T-helper 1 cell (primary cell): ENCODE data around the gene GPC6.
"Not testable (repeated sequence)": the region's sequence is repeated elsewhere in the genome, so short reads cannot be mapped to it uniquely, and the experiment has no call there.

ENCODE experiments used
- DNase-seq, 5 donors: peaks; one replicate each; pipeline ENCODE4 v3.0.0-alpha.2; 2012 to 2020
- total RNA-seq, 4 donors: gene quantifications; one replicate each; lab custom pipeline; 2026; lab: John Stamatoyannopoulos, UW

GPC6 gene
- 0 to 0.30 (median 0) reads per million in 4 donors for total RNA-seq

DNA sequence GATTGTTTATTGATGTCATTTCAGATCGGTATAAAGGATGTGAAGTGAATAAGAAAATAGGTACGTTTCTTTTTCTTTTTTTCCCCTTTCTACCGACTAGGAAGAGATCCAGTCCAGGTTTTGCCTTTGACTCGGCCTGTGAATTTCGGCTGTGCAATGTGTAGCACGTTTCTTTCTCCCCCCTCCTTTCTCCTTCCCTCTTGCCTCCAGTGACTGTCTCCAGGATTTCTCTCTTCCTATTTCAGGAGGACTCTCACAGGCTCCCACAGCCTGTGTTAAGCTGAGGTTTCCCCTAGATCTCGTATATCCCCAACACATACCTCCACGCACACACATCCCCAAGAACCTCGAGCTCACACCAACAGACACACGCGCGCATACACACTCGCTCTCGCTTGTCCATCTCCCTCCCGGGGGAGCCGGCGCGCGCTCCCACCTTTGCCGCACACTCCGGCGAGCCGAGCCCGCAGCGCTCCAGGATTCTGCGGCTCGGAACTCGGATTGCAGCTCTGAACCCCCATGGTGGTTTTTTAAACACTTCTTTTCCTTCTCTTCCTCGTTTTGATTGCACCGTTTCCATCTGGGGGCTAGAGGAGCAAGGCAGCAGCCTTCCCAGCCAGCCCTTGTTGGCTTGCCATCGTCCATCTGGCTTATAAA, at the start of gene GPC6:
Gene GPC6 (plus strand): TSS at position 185 of the 657 bp plus-strand sequence.
- no peak for DNase-seq

DNA sequence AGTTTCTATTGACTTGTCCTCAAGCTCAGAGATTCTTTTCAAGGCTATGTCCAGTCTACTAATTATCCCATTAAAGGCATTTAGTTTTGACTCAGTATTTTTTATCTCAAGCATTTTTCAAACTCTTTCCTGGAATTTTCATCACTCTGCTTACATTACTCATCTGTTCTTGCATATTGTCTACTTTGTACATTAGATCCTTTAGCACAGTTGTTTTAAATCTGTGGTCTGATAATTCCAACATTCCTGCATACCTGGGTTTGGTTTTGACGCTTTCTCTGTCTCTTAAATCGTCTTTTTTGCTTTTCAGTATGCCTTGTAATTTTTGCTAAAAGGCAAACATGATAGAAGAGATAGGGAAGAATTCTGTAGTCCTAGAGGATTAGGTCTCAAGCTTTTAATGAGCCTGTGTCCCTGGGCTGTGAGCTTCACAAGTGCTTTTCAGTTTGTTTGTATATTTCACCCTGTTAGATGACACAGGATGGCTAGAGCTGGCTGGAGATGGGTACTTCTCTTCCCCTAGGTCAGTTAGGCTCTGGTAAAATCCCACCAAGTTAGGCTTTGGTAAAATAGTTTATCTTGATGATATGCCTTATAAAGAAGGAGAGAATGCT, 46.1 kb upstream of the GPC6 start:
- no peak for DNase-seq

DNA sequence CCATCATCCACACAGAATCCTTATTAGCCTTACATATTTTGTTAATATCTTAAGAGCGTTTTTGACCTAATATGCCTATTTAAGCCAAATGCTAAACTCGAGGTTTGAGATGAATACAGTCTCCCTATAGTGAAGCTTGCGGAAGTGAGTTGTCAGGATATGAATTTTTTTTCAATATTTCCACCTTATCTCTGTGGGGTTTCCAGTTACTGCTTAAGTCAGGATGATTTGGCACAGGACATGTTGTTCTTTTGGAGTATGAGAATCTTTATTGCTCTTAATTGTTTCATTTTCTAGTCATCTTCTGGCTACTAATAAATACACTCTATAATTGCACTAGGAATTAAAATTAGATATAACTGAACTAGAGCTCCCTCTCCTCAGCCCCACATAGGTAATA, 44.2 kb upstream of the GPC6 start:
- DNase-seq, result no peak

DNA sequence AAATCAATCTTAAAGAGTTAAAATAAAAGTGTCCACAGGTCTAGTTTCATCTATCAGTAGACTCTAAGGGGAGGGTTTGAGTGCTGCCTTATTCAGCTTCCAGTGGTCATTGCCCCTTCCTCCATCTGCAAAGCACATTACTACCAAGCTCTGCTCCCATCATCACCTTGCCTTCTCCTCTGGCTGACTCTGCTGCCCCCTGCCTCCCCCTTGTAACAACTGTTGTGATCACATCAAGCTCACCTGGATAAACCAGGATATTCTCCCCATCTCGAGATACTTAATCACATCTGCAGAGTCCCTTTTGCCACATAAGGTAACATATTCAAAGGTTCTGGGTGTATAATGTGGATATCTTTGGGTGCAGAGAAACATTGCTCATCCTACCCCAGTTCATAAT, 43.3 kb upstream of the GPC6 start:
- DNase-seq, result no peak

DNA sequence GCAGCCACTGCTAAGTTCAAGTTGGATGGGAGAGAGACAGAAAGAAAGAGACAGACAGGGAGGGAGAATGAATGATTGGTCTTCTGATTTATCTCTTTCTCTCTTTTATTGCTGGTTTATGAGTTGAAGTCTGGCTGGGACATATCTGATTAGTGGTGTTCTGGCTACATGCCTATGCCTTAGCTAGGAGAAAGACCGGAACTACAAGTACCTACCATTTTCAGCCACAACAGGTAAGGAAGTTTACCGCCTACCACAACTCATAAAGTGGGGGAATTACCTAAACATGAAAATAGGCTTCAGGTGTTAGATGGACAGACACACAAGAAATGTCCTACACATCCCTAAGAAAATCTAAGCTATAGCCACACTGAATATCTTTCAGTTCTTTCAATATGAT, 36.6 kb upstream of the GPC6 start:
- DNase-seq, result no peak

DNA sequence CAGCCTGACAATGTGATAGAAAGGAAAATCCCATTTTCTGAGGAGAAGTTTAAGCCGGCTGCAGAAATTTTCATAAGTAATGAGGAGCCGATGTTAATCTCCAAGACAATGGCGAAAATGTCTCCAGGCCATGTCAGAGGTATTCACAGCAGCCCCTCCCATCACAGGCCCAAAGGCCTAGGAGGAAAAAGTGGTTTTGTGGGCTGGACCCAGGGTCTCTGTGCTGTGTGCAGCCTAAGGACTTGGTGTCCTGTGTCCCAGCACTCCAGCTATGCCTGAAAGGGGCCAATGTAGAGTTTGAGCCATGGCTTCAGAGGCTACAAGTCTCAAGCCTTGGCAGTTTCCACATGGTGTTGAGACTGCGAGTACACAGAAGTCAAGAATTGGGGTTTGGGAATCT, 32.9 kb upstream of the GPC6 start:
- no peak for DNase-seq

DNA sequence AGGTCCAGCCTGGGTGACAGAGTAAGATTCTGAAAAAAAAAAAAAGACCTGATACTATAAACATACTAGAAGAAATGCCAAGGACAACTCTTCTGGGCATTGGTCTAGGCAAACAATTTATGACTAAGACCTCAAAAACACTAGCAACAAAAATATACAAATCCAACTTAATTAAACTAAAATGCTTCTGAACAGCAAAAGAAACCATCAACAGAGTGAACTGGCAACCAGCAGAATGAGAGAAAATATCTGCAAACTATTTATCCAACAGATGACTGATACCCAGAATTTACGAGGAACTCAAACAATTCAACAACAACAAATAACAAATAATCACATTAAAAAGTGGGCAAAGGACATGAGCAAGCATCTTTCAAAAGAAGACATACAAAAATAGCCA, 26.8 kb upstream of the GPC6 start:
- DNase-seq, result no peak

DNA sequence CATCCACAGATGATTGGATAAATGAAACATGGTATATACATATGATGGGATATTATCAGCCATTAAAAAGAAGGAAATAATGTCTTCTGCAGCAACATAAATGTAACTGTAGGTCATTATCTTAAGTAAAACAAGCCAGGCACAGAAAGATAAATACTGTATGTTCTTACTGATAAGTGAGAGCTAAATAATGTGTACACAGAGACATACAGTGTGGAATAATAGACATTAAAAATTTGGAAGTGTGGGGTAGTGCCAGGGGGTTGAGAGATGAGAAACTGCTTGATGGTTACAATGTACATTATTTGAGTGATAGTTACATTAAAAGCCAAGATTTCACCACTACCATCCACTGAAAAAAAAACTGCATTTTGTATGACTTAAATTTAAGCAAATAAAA, 26.0 kb upstream of the GPC6 start:
- DNase-seq, result no peak

DNA sequence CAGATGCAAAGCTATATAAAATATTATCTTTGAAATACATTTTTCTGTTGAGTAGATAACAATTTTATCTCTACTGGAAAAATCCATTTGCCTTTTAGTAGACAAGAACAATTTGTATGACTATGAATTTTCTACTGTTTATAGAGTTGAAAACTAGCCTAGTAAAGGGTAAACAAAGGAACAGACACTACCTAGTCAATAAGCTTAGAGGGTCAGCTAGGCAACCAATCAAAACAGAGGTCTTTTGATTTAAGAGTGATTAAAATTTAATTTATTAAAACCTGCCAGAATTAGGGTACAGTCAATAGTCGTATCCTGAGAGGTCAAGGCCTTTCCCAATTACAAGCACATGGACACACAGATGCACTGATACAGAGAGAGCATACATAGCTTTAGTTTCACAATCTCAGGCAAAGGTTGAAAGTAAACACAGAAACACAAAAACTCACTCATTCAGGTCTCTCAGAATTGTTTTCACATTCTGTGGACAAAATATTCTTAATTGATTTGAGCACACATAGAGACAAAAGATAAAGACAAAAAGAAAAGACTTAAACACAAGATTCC, 24.5 kb upstream of the GPC6 start:
- DNase-seq, result no peak

DNA sequence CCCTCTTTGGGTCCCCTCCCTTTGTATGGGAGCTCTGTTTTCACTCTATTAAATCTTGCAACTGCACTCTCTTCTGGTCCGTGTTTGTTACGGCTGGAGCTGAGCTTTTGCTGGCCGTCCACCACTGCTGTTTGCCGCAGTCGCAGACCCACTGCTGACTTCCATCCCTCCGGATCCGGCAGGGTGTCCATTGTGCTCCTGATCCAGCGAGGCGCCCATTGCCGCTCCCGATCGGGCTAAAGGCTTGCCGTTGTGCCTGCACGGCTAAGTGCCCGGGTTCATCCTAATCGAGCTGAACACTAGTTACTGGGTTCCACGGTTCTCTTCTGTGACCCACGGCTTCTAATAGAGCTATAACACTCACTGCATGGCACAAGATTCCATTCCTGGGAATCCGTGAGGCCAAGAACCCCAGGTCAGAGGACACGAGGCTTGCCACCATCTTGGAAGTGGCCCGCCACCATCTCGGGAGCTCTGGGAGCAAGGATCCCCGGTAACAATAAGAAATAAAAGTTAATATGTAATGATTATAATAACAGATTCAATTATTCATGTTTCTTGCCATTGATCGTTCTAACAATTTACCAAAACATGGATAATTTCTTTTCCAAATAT, 19.7 kb upstream of the GPC6 start:
- DNase-seq, result not testable (repeated sequence)

DNA sequence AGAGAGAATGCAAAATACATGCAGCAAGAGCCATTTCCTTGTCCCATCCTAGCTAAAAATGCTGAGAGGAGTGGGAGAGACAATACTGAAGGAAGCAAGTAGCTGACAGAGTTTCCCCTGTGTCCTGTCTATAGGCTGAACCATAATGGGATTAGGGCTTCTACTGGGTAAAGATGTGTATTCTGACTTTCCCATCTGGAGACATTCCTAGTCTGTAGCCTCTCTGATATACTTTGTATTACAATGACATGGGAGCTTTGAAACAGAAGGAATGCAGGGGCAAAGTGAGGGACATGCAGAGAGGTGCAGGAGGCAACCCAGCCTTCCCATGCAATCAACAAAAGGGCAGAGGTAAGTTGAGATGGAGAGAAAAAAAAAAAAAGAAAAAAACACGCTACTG, 10.5 kb upstream of the GPC6 start:
- no peak for DNase-seq

DNA sequence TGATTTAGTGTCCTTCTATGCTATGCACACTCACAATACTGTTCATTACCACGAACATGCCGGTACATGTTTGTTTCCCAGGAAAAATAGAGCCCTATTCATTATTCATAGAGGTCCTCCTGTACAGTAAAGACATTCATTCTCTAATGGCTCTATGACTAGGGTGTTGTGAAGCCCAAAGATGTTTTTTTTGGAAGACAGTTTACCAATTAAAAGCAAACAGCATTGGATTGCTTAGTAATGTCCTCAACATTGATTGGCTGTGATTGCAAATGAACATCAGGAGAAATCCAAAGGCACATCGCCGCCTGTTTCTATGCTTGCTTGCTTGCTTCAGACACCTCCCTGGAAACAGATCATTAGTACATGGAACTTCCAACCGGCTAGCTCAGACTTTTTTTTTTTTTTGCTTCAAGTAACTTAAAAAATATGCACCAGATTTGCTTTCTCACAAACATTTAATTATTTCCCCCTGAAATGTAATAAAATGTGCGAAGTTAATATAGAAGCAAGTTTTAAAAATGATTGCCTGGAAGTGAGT, 8.8 kb upstream of the GPC6 start:
- DNase-seq, result no peak

DNA sequence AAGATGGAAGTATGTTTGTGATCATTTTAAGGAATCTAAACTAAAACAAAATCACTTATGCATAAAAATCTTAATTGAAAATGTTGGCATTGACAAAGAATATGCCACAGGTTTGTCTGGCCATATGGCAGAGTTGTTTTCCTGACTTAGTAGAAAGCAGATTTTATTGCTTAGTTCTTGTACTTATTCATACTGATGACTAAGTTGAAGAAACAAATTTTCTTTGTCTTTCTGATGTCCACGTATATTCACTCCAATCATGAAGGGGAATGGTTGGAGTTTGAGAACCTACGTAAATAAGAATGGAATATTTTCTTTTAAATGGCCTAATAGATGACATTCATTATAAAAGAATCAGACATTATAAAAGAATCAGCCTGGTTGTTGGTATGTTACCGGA, 8.0 kb upstream of the GPC6 start:
- DNase-seq, result no peak

DNA sequence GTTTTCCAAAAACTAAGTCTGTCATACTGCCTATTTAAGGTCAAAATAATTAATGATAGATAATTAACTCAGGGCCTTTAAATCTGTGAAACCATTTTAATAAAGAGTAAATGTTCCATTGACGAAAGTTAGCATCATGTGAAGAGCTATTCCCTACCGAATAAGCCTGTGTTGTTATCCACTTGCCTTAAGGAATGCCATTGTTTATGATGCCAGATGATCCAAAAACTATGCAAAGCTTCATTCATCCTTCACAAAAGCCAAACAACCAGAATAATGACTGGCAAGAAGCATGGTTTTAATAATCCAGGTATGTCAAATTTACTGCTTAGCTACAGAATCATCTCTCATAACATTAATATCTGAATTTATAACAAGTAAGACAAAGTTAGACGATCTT, 6.5 kb upstream of the GPC6 start:
- no peak for DNase-seq

DNA sequence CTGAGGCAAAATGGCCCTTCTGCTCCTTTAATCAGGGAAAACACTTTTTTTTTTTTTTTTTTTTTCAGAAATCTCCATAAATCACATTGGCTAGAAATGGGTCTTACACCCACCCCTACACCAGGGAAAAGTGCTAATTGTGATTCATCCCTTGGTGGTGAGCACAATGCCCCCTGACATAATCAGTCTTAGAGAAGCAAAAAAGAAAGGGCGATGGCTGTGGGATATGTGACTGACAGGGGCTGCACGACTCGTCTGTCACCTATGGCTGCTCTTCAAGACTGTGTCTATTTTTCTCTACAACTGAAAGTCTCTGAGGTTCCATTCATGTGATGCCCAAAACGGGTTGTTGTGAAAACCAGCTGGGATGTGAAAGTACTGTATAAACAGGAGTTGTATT, 3.6 kb upstream of the GPC6 start:
- DNase-seq, result no peak

DNA sequence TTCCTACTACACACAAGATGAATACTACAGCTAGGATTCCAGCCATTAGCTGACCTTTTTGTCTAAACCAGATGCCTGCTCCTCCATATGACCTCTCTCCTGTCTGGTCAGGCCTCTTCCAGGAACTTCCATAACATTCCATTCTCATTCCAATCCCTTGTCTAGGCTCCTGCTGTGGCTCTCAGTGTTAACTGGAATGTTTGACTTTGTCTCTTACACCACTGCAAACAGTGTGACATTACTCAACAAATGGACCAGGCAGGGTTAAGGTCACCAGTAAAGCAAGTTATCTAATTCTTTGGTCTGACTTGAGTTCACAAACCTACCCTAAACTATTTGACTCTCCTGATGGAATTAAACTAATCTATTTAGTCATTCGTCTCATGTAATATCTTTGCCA, 2.1 kb upstream of the GPC6 start:
- DNase-seq, result no peak

DNA sequence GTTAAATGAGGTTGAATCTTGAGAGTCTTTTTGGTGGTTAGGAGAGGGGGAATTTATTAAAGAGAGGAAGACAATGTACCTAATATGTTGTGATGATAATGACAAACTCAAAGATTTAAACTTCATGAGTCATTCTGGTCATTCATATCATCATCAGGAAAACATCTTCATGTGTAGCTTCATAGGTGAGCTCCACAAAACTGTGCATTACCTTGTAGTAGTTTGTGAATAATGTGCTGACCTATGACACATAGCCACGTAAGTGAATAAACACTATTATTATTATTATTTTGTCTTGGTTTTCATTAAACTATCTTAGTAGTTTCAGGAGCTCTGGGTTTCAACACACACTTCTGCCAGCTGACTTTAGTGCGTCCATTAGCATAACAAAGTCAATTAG, 997 bp upstream of the GPC6 start:
- no peak for DNase-seq

DNA sequence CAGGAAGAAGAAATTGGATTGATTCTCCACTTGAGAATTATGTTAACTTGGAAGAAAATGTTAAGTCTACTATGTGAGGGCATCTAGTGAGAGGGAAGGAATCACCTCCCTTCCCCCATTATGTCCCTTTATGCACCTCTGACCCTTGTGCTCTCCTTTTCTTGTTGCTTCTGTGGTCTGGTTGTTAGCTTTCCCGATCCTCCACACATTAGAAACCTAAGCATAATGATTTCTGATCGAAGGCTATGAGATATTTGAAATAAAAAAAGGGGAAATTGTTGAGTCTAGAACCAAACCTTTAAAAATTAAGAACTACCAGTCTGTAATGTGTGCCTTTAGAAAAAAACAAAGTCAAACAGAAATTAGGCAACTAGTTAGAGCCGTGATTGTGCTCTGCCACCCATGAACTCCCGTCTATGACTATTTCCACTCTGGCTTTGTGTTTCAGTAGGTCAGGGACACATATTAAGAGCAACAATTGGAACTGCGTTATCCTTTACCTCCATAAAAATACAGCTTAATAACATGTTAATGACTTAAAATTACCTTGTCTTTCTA, 463 bp upstream of the GPC6 start:
- no peak for DNase-seq

DNA sequence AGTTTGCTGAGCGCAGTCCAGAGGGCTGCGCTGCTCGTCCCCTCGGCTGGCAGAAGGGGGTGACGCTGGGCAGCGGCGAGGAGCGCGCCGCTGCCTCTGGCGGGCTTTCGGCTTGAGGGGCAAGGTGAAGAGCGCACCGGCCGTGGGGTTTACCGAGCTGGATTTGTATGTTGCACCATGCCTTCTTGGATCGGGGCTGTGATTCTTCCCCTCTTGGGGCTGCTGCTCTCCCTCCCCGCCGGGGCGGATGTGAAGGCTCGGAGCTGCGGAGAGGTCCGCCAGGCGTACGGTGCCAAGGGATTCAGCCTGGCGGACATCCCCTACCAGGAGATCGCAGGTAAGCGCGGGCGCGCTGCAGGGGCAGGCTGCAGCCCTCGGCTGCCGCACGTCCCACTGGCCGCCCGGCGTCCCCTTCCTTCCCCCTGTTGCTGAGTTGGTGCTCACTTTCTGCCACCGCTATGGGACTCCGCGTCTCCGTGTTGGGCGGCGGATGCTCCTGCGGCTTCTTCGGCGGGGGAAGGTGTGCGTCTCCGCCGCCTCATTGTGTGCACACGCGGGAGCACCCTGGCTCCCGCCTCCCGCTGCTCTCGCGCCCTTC, 772 bp downstream of the GPC6 start:
- DNase-seq, result no peak

DNA sequence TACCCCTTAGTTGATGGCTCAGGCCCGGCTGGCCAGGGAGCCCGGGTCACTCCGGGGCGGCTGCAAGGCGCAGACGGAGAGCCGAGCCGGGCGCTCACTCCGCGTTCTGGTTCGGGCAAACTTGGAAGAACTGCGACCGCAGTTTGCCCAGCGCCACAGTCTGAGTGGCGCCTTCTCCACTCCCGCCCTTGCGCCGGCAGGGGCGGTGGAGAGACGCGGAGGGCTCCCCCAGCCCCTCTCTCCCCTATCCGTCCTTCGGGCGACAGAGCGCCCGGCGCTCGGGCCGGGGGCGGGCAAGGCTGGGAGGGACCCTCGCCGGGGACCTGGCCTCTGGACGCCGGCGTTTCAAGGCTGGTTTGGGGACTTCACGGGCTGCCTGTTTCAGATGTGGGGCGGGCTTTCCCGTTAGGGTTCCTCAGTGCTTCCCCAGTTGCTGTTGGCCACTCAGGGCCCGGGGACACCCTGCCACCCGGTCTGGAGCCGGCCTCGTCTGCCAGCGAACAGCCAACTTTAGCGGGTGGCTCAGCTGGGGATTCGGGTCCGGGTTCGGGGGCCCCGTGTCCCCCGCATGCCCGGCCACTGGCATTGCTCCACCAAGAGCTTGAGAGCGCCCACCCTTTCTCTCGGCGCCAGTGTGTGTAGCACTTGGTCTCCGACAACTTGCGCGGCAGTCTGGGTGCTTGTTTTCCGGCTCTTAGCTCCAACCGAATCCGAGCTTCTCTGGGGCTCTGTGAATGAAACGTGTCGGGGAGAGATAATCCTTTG, 1.5 kb downstream of the GPC6 start:
- no peak for DNase-seq

DNA sequence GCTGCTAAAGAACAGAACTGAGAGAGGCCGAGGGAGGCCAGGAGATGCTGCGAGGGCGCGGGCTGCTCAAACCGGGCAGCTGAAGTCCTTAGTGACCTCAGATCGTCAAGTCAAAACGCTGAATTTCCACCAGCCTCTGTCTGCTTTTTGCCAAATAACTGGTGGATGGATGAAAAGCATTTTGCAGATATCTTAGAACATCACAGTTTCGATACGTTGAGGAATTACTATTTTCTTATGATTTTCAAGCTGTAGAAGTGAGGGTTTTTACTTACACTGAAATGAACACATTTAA, 2.0 kb downstream of the GPC6 start:
- no peak for DNase-seq

DNA sequence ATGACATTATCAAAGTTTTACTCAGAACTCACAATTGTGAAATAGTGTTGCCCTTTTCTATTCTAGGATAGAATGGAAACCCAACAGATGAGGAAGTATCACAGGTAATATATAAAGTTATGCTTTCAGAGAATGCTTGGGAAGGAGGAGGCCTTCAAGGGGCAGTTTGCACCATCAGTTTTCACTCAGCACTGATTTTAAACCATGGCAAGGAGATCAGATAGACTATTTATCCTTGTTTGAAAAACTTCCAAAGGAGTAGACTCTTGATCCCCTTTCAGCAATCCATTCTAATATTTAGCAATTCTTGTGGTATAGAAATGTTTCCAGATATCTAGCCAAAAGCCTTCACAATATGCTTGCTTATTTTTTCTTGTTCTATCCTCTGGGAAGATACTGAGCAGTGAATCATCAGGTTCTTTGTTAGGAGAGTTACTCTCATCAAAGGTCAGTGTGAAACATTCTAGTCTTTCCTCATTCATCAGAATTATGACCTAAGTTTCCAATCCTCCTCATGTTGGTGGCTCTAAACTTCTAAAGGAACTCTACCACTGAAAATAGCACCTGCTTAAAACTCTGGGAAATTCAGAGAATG, 3.8 kb downstream of the GPC6 start:
- DNase-seq, result no peak
